ENCODE data around the gene CPT1B. TPM values are rescaled to one million over a fixed set of nuclear protein-coding genes. Genes with fewer than 3 reads are reported as not detected.
"Not testable (repeated sequence)": the region's sequence is repeated elsewhere in the genome, so short reads cannot be mapped to it uniquely, and the experiment has no call there.

CPT1B gene
- total and polyA plus RNA-seq, 2 donors (not counting 1 experiment from before 2014, with no cell fraction given), result 55.0 to 109 TPM

DNA sequence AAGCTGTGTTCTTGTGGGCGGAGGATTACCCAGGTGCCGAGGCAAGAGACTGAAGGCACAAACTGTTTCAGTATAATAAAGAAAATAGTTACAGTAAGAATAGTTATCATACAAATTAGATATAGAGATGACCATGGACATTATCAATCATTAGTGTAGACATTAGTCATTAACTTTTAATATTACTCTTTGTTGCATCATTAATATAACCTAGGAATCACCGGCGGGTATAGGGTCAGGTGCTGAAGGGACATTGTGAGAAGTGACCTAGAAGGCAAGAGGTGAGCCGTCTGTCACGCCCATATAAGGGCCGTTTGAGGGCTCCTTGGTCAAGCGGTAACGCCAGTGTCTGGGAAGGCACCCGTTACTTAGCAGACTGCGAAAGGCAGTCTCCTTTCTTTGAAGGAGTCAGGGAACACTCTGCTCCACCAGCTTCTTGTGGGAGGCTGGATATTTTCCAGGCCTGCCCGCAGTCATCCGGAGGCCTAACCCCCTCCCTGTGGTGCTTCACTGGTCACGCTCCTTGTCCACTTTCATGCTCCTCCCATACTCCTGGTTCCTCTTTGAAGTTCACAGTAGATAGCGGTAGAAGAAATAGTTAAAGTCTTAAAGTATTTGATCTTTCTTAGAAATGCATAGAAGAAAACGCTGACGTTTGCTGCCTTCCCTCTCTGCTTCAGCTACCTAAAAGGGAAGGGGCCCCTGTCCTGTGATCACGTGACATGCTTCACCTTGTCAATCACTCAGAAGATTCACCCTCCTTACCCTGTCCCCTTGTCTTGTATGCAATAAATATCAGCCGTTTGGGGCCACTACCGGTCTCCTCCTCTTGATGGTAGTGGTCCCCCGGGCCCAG lies 44.1 kb downstream of the CPT1B start:
- H4K20me1 ChIP-seq (ENCODE audit: control insufficient read depth, insufficient read depth, low read length, poor library complexity, severe bottlenecking); ATAC-seq (ENCODE audit: low read depth); H3K9me3 Mint-ChIP-seq (ENCODE audit: insufficient read depth); H3K36me3 ChIP-seq (replicated peaks in 1 of 2; ENCODE audit: control extremely low read depth in 1 of 2, control insufficient read depth in 1 of 2, extremely low read depth in 1 of 2, insufficient read depth in 2 of 2, low read length in 1 of 2); H3K27me3 ChIP-seq (replicated peaks in 1 of 4; ENCODE audit: control extremely low read depth in 1 of 4, control insufficient read depth in 3 of 4, insufficient read depth in 4 of 4, low read length in 3 of 4); H3K9me3 ChIP-seq (ENCODE audit: control extremely low read depth in 1 of 3, control insufficient read depth in 2 of 3, insufficient read depth in 1 of 3, low read length in 2 of 3); H2AFZ ChIP-seq (ENCODE audit: insufficient read depth, low read depth, low read length, poor library complexity, severe bottlenecking); intact Hi-C loops (cut with micrococcal nuclease); H3K27me3 Mint-ChIP-seq: not testable (repeated sequence)
- ChIA-PET CTCF (interaction anchor here (0.8 to 3.4 kb wide), 4 partner anchors 8 to 87 kb away, joined by 4 to 13 read pairs (median 6); partner anchors contain the start of gene SCO2), POLR2A (interaction anchor here (0.6 to 1.7 kb wide), 5 partner anchors 9 to 87 kb away, joined by 4 to 13 read pairs (median 5); partner anchors contain the start of gene SCO2)
- DNase-seq, result peak; percentile 65
- peak overlapping the region; percentile 80 for H3K4me3 Mint-ChIP-seq
- Histone ChIP-seq H3K4me1 (ENCODE audit: control insufficient read depth in 2 of 2, insufficient read depth in 2 of 2, low read length in 2 of 2) (peaks cover 25 to 61% of the 10 kb centered on the region in 2 donors), H3K79me2 (ENCODE audit: control insufficient read depth, insufficient read depth, low read length) (peaks cover 17% of the 10 kb centered on the region), H3K27ac (ENCODE audit: low read length in 2 of 2) (peak overlapping the region; percentile 64 to 99), H3K4me2 (replicated peaks; ENCODE audit: low read depth, low read length, poor library complexity, severe bottlenecking) (peak overlapping the region; percentile 42), H3K9ac (ENCODE audit: low read length) (peak overlapping the region; percentile 23), H3K4me3 (ENCODE audit: control extremely low read depth in 1 of 5, extremely low read depth in 1 of 5, insufficient read depth in 1 of 5, low read depth in 2 of 5, low read length in 4 of 5) (peak overlapping the region in 2 of 5 experiments; percentile 12 to 40)
- peak overlapping the region; percentile 99 for H3K27ac Mint-ChIP-seq
- peaks cover 41% of the 10 kb centered on the region for H3K4me1 Mint-ChIP-seq
- WGBS (ENCODE audit: insufficient coverage), result 58% methylated on average over 12 of the region's 21 CpGs

DNA sequence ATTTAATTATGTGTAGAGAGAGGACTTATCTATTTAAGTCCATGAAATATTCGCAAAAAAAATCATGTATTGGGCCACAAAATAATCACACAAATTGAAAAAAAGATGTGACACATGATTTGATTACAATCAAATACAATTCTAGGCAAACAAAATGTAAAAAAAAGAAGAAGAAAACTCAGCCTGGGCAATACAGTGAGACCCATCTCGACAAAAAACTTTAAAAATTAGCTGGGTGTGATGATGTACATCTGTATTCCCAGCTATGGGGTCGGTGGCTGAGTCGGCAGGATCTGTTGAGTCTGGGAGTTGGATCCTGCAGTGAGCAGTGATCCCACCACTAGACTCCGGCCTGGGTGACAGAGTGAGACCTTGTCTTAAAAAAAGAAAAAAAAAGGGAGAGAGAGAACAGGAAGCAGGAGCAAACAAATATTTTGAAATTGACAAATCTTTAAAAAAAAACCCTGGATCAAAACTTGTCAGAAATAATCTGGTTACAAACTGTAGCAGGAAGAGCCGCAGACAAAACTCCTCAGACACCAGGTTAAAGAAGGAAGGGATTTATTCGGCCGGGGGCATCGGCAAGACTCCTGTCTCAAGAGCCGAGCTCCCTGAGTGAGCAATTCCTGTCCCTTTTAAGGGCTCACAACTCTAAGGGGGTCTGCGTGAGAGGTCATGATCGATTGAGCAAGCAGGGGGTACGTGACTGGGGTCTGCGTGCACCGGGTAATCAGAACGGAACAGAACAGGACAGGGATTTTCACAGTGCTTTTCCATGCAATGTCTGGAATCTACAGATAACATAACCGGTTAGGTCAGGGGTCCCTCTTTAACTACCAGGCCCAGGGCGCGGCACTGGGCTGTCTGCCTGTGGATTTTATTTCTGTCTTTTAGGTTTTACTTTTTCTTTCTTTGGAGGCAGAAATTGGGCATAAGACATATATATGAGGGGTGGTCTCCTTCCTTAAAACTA lies 45.1 kb downstream of the CPT1B start:
- Histone ChIP-seq H3K9ac (ENCODE audit: low read length) (peak overlapping the region; percentile 97), H3K79me2 (ENCODE audit: control insufficient read depth, insufficient read depth, low read length) (peaks cover 17% of the 10 kb centered on the region), H3K36me3 (replicated peaks in 1 of 2; ENCODE audit: control extremely low read depth in 1 of 2, control insufficient read depth in 1 of 2, extremely low read depth in 1 of 2, insufficient read depth in 2 of 2, low read length in 1 of 2) (no peaks in the 10 kb centered on the region), H3K27ac (ENCODE audit: low read length in 2 of 2) (peak overlapping the region; percentile 99 to 100), H3K27me3 (replicated peaks in 1 of 4; ENCODE audit: control extremely low read depth in 1 of 4, control insufficient read depth in 3 of 4, insufficient read depth in 4 of 4, low read length in 3 of 4) (no peaks in the 10 kb centered on the region), H3K9me3 (ENCODE audit: control extremely low read depth in 1 of 3, control insufficient read depth in 2 of 3, insufficient read depth in 1 of 3, low read length in 2 of 3) (peaks cover 0 to 9% (median 0%) of the 10 kb centered on the region in 3 donors), H3K4me1 (ENCODE audit: control insufficient read depth in 2 of 2, insufficient read depth in 2 of 2, low read length in 2 of 2) (peaks cover 17 to 61% of the 10 kb centered on the region in 2 donors), H3K4me3 (ENCODE audit: control extremely low read depth in 1 of 5, extremely low read depth in 1 of 5, insufficient read depth in 1 of 5, low read depth in 2 of 5, low read length in 4 of 5) (peak overlapping the region in 1 of 5 experiments; percentile 95), H3K4me2 (replicated peaks; ENCODE audit: low read depth, low read length, poor library complexity, severe bottlenecking) (peak overlapping the region; percentile 84), H4K20me1 (ENCODE audit: control insufficient read depth, insufficient read depth, low read length, poor library complexity, severe bottlenecking) (no peaks in the 10 kb centered on the region), H2AFZ (ENCODE audit: insufficient read depth, low read depth, low read length, poor library complexity, severe bottlenecking) (no peak overlapping the region)
- TF ChIP-seq, protein P1, sequence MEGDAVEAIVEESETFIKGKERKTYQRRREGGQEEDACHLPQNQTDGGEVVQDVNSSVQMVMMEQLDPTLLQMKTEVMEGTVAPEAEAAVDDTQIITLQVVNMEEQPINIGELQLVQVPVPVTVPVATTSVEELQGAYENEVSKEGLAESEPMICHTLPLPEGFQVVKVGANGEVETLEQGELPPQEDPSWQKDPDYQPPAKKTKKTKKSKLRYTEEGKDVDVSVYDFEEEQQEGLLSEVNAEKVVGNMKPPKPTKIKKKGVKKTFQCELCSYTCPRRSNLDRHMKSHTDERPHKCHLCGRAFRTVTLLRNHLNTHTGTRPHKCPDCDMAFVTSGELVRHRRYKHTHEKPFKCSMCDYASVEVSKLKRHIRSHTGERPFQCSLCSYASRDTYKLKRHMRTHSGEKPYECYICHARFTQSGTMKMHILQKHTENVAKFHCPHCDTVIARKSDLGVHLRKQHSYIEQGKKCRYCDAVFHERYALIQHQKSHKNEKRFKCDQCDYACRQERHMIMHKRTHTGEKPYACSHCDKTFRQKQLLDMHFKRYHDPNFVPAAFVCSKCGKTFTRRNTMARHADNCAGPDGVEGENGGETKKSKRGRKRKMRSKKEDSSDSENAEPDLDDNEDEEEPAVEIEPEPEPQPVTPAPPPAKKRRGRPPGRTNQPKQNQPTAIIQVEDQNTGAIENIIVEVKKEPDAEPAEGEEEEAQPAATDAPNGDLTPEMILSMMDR (IDR thresholded peaks at IDR 0.05), result no peak
- no peak for TF ChIP-seq EZH2 (IDR thresholded peaks at IDR 0.05; ENCODE audit: borderline replicate concordance, insufficient read depth, low read depth, low read length, poor library complexity, severe bottlenecking)
- POLR2A ChIA-PET, result interaction anchor here (1.1 to 4.6 kb wide), 5 partner anchors 7 to 88 kb away, joined by 3 to 40 read pairs (median 20); partner anchors contain the start of genes LMF2 and NCAPH2
- intact Hi-C loops (cut with micrococcal nuclease), result no loop called here
- CTCF ChIA-PET, result no interaction called here
- ATAC-seq (ENCODE audit: low read depth), result no peak
- Mint-ChIP-seq H3K4me1 (peaks cover 46% of the 10 kb centered on the region), H3K27me3 (no peaks in the 10 kb centered on the region), H3K27ac (peak overlapping the region; percentile 99), H3K9me3 (ENCODE audit: insufficient read depth) (no peaks in the 10 kb centered on the region), H3K4me3 (peak overlapping the region; percentile 95)
- 94% methylated on average over 10 of the region's 19 CpGs for WGBS (ENCODE audit: insufficient coverage)
- peak; percentile 10 for DNase-seq
